OCI-LY7 (cell line): Measurements from ENCODE around the gene CNIH2. TPM values are rescaled to one million over a fixed set of nuclear protein-coding genes. Genes with fewer than 3 reads are reported as not detected.

Experiments used
- BruUV-seq: library from RNA; stranded (reverse); fragments of 400-500 nt; replicated peaks from 2 replicates; lab custom pipeline; 2021; lab: Mats Ljungman, UMichigan
- CTCF ChIA-PET: fragments of 300-600 bp; sonication (Branson Sonifier 250); formaldehyde crosslinking; loops from one replicate; lab custom pipeline; 2022; ENCODE audit warnings: antibody characterized with exemption; ENCODE audit not compliant: unreplicated experiment; lab: Charles Lee
- POLR2A ChIA-PET: fragments of 300-600 bp; sonication (Branson Sonifier 250); formaldehyde crosslinking; loops from one replicate; lab custom pipeline; 2022; ENCODE audit warnings: antibody characterized with exemption; lab: Charles Lee
- DNase-seq: peaks from one replicate; pipeline ENCODE4 v3.0.0-alpha.2; 2015; ENCODE audit warnings: low spot score
- H2AFZ ChIP-seq: fragments of 200-600 bp; sonication (generic), shearing (Covaris generic); 2 replicates; pipeline ENCODE4 v1.6.1; 2014; ENCODE audit warnings: mild to moderate bottlenecking, antibody characterized with exemption, low read length, moderate library complexity
- H3K27ac ChIP-seq: fragments of 200-600 bp; sonication (generic); 2 replicates; pipeline ENCODE4 v1.5.1; 2014; ENCODE audit warnings: mixed run types, low read depth, mild to moderate bottlenecking, moderate library complexity, low read length, inconsistent platforms; ENCODE audit not compliant: poor library complexity, severe bottlenecking
- H3K36me3 ChIP-seq: fragments of 200-600 bp; sonication (generic); 2 replicates; pipeline ENCODE4 v1.6.1; 2014; ENCODE audit warnings: mild to moderate bottlenecking, antibody characterized with exemption, low read length, moderate library complexity, mixed read lengths; ENCODE audit not compliant: insufficient read depth
- H3K4me1 ChIP-seq: fragments of 200-600 bp; sonication (generic); 2 replicates; pipeline ENCODE4 v1.5.1; 2014; ENCODE audit warnings: mild to moderate bottlenecking, low read length; ENCODE audit not compliant: insufficient read depth, poor library complexity, severe bottlenecking
- H3K4me2 ChIP-seq: fragments of 200-600 bp; sonication (generic); 2 replicates; pipeline ENCODE4 v1.6.1; 2014; ENCODE audit warnings: mild to moderate bottlenecking, low read length
- H3K4me3 ChIP-seq: fragments of 200-600 bp; sonication (generic); 2 replicates; pipeline ENCODE4 v1.5.1; 2014; ENCODE audit warnings: mild to moderate bottlenecking, low read depth, low read length; ENCODE audit not compliant: poor library complexity, severe bottlenecking
- H3K79me2 ChIP-seq: fragments of 200-600 bp; sonication (generic); 2 replicates; pipeline ENCODE4 v1.6.1; 2016; ENCODE audit warnings: low read depth, mild to moderate bottlenecking, low read length, moderate library complexity, mixed read lengths; ENCODE audit not compliant: insufficient read depth
- H3K9me2 ChIP-seq: fragments of 200-600 bp; sonication (generic); 2 replicates; pipeline ENCODE4 v1.6.1; 2016; ENCODE audit warnings: mild to moderate bottlenecking, low read length, mixed read lengths; ENCODE audit not compliant: insufficient read depth
- H3K9me3 ChIP-seq: fragments of 200-600 bp; sonication (generic); 2 replicates; pipeline ENCODE4 v1.6.1; 2014; ENCODE audit warnings: mild to moderate bottlenecking, mixed run types, low read length, mixed read lengths
- H4K20me1 ChIP-seq: fragments of 200-600 bp; sonication (generic); 2 replicates; pipeline ENCODE4 v1.6.1; 2014; ENCODE audit warnings: mild to moderate bottlenecking, antibody characterized with exemption, low read length, moderate library complexity, mixed read lengths; ENCODE audit not compliant: insufficient read depth
- EZH2phosphoT487 ChIP-seq: fragments of 200-600 bp; sonication (generic); IDR thresholded peaks from 2 replicates; pipeline ENCODE4 v1.6.1; 2018; ENCODE audit warnings: low read depth, borderline replicate concordance, mild to moderate bottlenecking, mixed run types, antibody characterized with exemption, low read length, moderate library complexity, mixed read lengths
- intact Hi-C: fragments of 100-400 bp; cut with micrococcal nuclease; formaldehyde crosslinking; loops from one replicate; pipeline ENCODE4 v1.10.0; 2022; ENCODE audit not compliant: unreplicated experiment
- total RNA-seq, 2 experiments: library from RNA; depleted of rRNA in 1 of 2; stranded (reverse); fragments of >200 nt in 1 of 2; shearing (Covaris generic) in 1 of 2; gene quantifications; 2 replicates each; pipeline ENCODE4 v1.2.3, GENCODE V29; 2014 to 2022
- TF ChIP-seq, protein P1 (sequence below): fragments of 200-600 bp; sonication (generic); conservative IDR thresholded peaks from 2 replicates; pipeline ENCODE4 v1.5.1; 2014; ENCODE audit warnings: mild to moderate bottlenecking, antibody characterized with exemption, low read length, moderate library complexity, mixed read lengths

CNIH2 gene
- total RNA-seq, 2 experiments from 2014 or later, result 0.60 to 2.7 TPM

DNA sequence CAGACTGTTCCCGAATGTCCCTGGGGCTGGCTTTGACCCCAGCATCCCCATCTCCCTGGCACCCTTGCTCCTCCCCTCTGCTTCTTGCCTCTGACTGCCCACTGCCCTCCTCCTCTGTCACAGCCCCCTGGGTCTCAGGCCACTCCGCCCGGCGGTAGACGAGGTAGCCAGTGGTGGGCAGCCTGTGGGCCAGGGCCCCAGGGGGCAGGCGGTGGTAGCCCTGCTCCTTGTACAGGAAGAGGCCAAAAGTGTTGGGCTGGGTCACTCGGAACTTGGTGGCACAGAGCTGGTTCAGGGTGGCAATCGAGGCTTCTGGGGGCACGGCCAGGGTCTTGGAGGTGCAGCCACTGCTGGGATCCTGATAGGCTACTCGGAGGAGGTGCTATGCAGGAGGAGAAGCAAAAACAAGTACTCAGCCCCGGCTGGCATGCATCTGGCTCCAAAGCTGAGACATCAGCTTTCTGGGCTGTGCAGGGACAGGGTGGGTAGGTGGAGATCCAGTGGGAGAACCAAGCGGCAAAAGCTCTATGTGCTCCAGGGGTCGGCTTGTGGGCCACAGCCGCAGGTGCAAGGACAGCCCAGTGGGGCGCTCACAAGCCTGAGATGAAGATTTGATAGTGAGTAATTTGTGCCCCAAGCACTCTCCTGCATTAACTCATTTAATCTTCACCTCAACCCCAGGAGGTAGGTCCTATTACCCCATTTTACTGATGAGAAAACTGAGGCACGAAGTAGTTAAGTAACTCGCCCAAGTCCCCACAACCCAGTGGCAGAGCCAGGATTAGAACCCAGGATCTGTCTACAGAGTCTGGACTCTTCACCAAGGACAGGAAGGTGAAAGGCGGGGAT, 54.6 kb downstream of the CNIH2 start:
- no peak overlapping the region for H3K27ac ChIP-seq
- no peaks in the 10 kb centered on the region for H4K20me1 ChIP-seq
- H3K79me2 ChIP-seq, result no peaks in the 10 kb centered on the region
- intact Hi-C loops, result no loop called here
- CTCF ChIA-PET, result no interaction called here
- peaks cover 11% of the 10 kb centered on the region for H3K36me3 ChIP-seq
- H3K4me2 ChIP-seq, result no peak overlapping the region
- no peak overlapping the region for H3K4me3 ChIP-seq
- no peak overlapping the region for H2AFZ ChIP-seq
- TF ChIP-seq EZH2phosphoT487, result no peak
- TF ChIP-seq, protein P1, sequence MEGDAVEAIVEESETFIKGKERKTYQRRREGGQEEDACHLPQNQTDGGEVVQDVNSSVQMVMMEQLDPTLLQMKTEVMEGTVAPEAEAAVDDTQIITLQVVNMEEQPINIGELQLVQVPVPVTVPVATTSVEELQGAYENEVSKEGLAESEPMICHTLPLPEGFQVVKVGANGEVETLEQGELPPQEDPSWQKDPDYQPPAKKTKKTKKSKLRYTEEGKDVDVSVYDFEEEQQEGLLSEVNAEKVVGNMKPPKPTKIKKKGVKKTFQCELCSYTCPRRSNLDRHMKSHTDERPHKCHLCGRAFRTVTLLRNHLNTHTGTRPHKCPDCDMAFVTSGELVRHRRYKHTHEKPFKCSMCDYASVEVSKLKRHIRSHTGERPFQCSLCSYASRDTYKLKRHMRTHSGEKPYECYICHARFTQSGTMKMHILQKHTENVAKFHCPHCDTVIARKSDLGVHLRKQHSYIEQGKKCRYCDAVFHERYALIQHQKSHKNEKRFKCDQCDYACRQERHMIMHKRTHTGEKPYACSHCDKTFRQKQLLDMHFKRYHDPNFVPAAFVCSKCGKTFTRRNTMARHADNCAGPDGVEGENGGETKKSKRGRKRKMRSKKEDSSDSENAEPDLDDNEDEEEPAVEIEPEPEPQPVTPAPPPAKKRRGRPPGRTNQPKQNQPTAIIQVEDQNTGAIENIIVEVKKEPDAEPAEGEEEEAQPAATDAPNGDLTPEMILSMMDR, result no peak
- POLR2A ChIA-PET, result interaction anchor here (1.2 kb wide), 1 partner anchor 20 kb away, joined by 4 read pairs; no protein-coding TSS in a partner anchor
- H3K9me2 ChIP-seq, result no peaks in the 10 kb centered on the region
- H3K4me1 ChIP-seq, result peaks cover 30% of the 10 kb centered on the region
- no TSS peak for BruUV-seq
- DNase-seq, result no peak
- H3K9me3 ChIP-seq, result no peaks in the 10 kb centered on the region

DNA sequence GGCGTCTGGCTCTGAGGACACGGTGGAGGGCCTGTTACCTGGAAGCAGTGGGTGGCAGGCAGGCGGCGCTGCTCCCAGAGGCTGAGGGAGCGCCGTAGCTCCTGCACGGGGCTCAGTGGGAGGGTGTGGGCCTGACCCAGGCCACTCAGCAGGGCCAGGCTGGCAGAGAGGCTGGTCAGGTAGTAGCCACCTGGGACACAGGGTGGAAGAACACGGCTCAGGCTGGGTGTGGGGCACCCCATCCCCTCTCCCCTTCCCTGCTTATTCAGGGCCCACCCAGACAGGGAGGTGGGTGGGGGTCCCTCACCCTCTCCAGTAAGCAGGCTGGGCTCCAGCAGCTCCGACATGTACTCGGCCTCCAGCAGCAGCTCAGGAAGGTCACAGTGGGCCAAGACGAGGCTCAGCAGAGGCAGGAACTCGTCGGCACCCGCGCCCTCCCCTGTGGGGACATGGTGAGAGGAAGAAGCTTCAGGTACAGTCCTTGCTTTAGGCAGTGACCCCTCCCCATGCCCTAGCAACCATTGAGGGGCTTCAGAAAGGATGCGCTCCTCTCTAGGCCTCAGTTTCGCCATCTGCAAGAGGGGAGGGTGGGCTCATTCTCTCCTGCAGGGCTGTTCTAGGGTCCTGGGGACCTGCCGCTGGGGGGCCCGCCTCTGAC, 55.4 kb downstream of the CNIH2 start:
- peaks cover 18% of the 10 kb centered on the region for H3K36me3 ChIP-seq
- no peak for DNase-seq
- intact Hi-C loops, result no loop called here
- H2AFZ ChIP-seq, result no peak overlapping the region
- no peak overlapping the region for H3K4me3 ChIP-seq
- H3K9me3 ChIP-seq, result no peaks in the 10 kb centered on the region
- H3K4me1 ChIP-seq, result peaks cover 22% of the 10 kb centered on the region
- no peaks in the 10 kb centered on the region for H3K79me2 ChIP-seq
- ChIA-PET CTCF (no interaction called here), POLR2A (interaction anchor here (0.5 kb wide), 1 partner anchor 696 kb away, joined by 3 read pairs; the partner anchor contains the start of gene SIPA1)
- H3K4me2 ChIP-seq, result no peak overlapping the region
- no peaks in the 10 kb centered on the region for H4K20me1 ChIP-seq
- no peak overlapping the region for H3K27ac ChIP-seq
- BruUV-seq, result no TSS peak
- TF ChIP-seq EZH2phosphoT487, result no peak
- TF ChIP-seq, protein P1, result no peak
- no peaks in the 10 kb centered on the region for H3K9me2 ChIP-seq

Other genes with a start within 250 kb of the CNIH2 start
- gene GAL3ST3, start 229.0 kb upstream of the CNIH2 start, total RNA-seq (2014; rRNA removed; shearing (Covaris generic)), result not detected in 2 replicates
- gene GAL3ST3, start 229.0 kb upstream of the CNIH2 start, total RNA-seq (2022), result not detected in 2 replicates
- gene SF3B2, start 225.8 kb upstream of the CNIH2 start, total RNA-seq (2014; rRNA removed; shearing (Covaris generic)), result 185 and 191 TPM in 2 replicates
- gene SF3B2, start 225.8 kb upstream of the CNIH2 start, total RNA-seq (2022), result 251 and 260 TPM in 2 replicates
- gene PACS1, start 207.9 kb upstream of the CNIH2 start, total RNA-seq (2014; rRNA removed; shearing (Covaris generic)), result 21.2 and 23.7 TPM in 2 replicates
- gene PACS1, start 207.9 kb upstream of the CNIH2 start, total RNA-seq (2022), result 50.5 and 52.5 TPM in 2 replicates
- gene KLC2, start 20.5 kb upstream of the CNIH2 start, total RNA-seq (2014; rRNA removed; shearing (Covaris generic)), result 19.8 and 22.1 TPM in 2 replicates
- gene KLC2, start 20.5 kb upstream of the CNIH2 start, total RNA-seq (2022), result 43.6 and 55.2 TPM in 2 replicates
- 69.2 and 77.7 TPM in 2 replicates for gene RAB1B, start 9.5 kb upstream of the CNIH2 start, total RNA-seq (2014; rRNA removed; shearing (Covaris generic))
- gene RAB1B, start 9.5 kb upstream of the CNIH2 start, total RNA-seq (2022), result 81.8 and 88.1 TPM in 2 replicates
- 63.9 and 73.4 TPM in 2 replicates for gene YIF1A, start 11.0 kb downstream of the CNIH2 start, total RNA-seq (2014; rRNA removed; shearing (Covaris generic))
- gene YIF1A, start 11.0 kb downstream of the CNIH2 start, total RNA-seq (2022), result 44.9 and 57.2 TPM in 2 replicates
- gene TMEM151A, start 13.7 kb downstream of the CNIH2 start, total RNA-seq (2014; rRNA removed; shearing (Covaris generic)), result not detected in 2 replicates
- gene TMEM151A, start 13.7 kb downstream of the CNIH2 start, total RNA-seq (2022), result not detected in 2 replicates
- gene CD248, start 38.9 kb downstream of the CNIH2 start, total RNA-seq (2014; rRNA removed; shearing (Covaris generic)), result 0.08 TPM in 1 of 2 replicates, not detected in the other
- gene CD248, start 38.9 kb downstream of the CNIH2 start, total RNA-seq (2022), result 0.18 and 0.46 TPM in 2 replicates
- 1.2 and 1.6 TPM in 2 replicates for gene RIN1, start 58.3 kb downstream of the CNIH2 start, total RNA-seq (2014; rRNA removed; shearing (Covaris generic))
- 2.9 and 3.7 TPM in 2 replicates for gene RIN1, start 58.3 kb downstream of the CNIH2 start, total RNA-seq (2022)
- 43.8 and 56.2 TPM in 2 replicates for gene BRMS1, start 66.9 kb downstream of the CNIH2 start, total RNA-seq (2014; rRNA removed; shearing (Covaris generic))
- gene BRMS1, start 66.9 kb downstream of the CNIH2 start, total RNA-seq (2022), result 35.9 and 43.1 TPM in 2 replicates
- 10.7 and 11.7 TPM in 2 replicates for gene B4GAT1, start 69.5 kb downstream of the CNIH2 start, total RNA-seq (2014; rRNA removed; shearing (Covaris generic))
- 9.4 and 9.8 TPM in 2 replicates for gene B4GAT1, start 69.5 kb downstream of the CNIH2 start, total RNA-seq (2022)
- gene SLC29A2, start 93.6 kb downstream of the CNIH2 start, total RNA-seq (2014; rRNA removed; shearing (Covaris generic)), result 24.7 and 33.6 TPM in 2 replicates
- 55.6 and 56.4 TPM in 2 replicates for gene SLC29A2, start 93.6 kb downstream of the CNIH2 start, total RNA-seq (2022)
- gene NPAS4, start 142.9 kb downstream of the CNIH2 start, total RNA-seq (2014; rRNA removed; shearing (Covaris generic)), result not detected in 2 replicates
- not detected in 2 replicates for gene NPAS4, start 142.9 kb downstream of the CNIH2 start, total RNA-seq (2022)
- gene MRPL11, start 160.7 kb downstream of the CNIH2 start, total RNA-seq (2014; rRNA removed; shearing (Covaris generic)), result 82.6 and 101 TPM in 2 replicates
- 75.1 and 88.6 TPM in 2 replicates for gene MRPL11, start 160.7 kb downstream of the CNIH2 start, total RNA-seq (2022)
- gene PELI3, start 188.7 kb downstream of the CNIH2 start, total RNA-seq (2014; rRNA removed; shearing (Covaris generic)), result 7.7 and 8.1 TPM in 2 replicates
- 4.3 and 4.5 TPM in 2 replicates for gene PELI3, start 188.7 kb downstream of the CNIH2 start, total RNA-seq (2022)
- gene DPP3, start 202.3 kb downstream of the CNIH2 start, total RNA-seq (2014; rRNA removed; shearing (Covaris generic)), result 40.0 and 47.2 TPM in 2 replicates
- 53.4 and 60.3 TPM in 2 replicates for gene DPP3, start 202.3 kb downstream of the CNIH2 start, total RNA-seq (2022)
- 8.7 and 14.7 TPM in 2 replicates for gene BBS1, start 232.5 kb downstream of the CNIH2 start, total RNA-seq (2014; rRNA removed; shearing (Covaris generic))
- gene BBS1, start 232.5 kb downstream of the CNIH2 start, total RNA-seq (2022), result 15.2 and 15.7 TPM in 2 replicates